Right renal cortex interstitium (tissue), 3 donors: ENCODE results near the gene MYBPC1. TPM values are rescaled to one million over a fixed set of nuclear protein-coding genes. Genes with fewer than 3 reads are reported as not detected.
"Not testable (repeated sequence)": the region's sequence is repeated elsewhere in the genome, so short reads cannot be mapped to it uniquely, and the experiment has no call there.

ENCODE experiments used
- DNase-seq, 3 donors: peaks; one replicate each; pipeline ENCODE4 v3.0.0-alpha.2; 2013; ENCODE audit warnings: low read depth in 3 of 3, low spot score in 2 of 3
- polyA plus RNA-seq, 3 donors: library from polyadenylated mRNA; unstranded; fragments of 120-200 nt; gene quantifications; one replicate each; pipeline ENCODE4 v1.2.1, GENCODE V29; 2013; ENCODE audit not compliant: insufficient read length in 3 of 3

MYBPC1 gene
- polyA plus RNA-seq, 3 donors, result not detected

DNA sequence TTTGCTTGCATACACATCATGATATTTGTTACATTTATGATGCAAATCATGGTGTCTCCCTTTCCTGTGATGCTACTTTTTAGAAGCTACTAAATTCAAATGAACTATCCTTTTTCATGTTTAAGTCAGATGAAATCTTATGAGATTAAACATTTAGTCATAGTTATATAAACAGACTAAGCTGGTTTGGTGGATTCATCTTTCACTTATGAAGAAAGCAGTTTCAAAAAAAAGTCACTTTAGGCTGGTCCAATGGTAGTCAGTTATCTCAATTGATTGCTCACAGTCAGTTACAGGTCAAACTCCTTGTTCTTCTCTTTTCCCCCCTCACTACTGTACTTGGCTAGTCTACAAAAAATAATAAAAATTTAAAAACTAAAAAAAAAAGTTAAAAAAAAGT lies 124.8 kb downstream of the MYBPC1 start:
- DNase-seq, result no peak

DNA sequence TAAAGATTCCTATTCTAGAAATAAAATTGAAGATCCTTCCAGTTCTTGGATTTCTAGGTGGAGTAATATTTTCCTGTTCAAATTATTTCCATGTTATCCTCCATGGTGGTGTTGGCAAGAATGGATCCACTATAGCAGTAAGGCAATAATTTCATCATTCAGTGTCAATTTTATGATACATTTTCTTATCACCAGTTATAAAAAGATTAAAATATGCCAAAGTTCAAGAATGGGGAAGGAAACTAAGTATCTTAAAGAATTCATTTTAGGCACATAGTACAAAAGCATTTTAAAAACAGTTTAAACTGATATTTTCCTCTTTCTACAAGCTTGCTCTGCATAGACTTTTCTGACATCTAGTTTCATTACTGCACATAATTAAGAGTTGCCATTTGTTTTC lies 125.3 kb downstream of the MYBPC1 start:
- no peak for DNase-seq

- no peak for DNase-seq
Observed at GRCh38 chr12:101722392-101722791, 127.6 kb downstream of the MYBPC1 start.

GRCh38 chr12:101727098-101727497 lies 132.3 kb downstream of the MYBPC1 start:
- no peak for DNase-seq

DNA sequence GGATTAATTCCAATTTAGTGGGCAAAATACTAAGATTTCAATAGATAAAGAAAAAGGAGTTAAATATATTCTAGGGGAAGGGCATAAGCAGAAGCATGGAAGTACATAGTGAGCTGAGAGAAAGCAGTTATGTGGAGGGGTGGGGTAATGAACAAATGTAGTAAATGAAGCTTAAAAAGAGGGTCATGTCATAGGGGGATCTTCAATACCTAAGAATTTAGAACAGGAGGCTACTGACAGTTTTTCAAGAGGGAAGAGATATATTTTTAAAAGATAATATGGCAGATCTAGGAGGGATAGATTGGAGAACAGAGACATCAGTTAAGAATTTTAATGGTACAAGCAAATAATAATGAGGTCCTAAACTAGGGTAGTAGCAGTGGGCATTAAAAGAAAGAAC lies 135.1 kb downstream of the MYBPC1 start:
- DNase-seq, result no peak

- DNase-seq, result no peak
Observed at GRCh38 chr12:101732318-101732717, 137.5 kb downstream of the MYBPC1 start.

DNA sequence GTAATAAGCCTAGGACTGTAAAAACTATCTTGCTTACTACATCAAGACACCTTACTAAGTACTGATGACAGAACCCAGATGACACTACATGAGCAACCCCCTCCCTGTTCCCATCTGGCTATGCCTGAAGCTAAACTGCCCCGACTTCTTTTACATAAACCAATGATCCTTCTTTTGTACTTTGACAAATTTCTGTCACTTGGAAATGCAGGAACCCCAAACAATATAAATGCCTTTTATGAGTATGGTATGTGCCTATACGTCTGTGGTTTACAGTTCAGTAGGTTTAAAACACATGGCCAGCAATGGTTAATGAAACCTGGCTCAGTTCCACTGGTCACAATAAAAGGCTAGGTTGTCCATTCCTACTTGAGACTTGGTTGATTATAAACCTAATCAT lies 138.4 kb downstream of the MYBPC1 start:
- no peak for DNase-seq

DNA sequence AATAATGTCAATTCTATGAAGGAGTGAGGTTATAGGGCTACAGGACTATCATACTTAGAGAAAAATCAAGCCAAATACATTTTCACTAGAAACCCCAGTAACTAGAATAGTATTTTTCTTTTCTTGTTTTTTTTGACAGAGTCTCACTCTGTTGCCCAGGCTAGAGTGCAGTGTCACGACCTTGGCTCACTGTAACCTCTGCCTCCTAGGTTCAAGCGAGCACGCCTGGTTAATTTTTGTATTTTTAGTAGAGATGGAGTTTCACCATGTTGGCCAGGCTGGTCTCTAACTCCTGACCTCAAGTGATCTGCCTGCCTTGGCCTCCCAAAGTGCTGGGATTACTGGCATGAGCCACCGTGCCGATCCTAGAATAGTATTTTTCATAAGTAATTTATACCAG lies 139.7 kb downstream of the MYBPC1 start:
- not testable (repeated sequence) for DNase-seq

Other genes with a start within 250 kb of the MYBPC1 start
- 100 to 1,000 TPM; 155 to 171 (median 157) TPM for gene ARL1, start 187.2 kb upstream of the MYBPC1 start, polyA plus RNA-seq
- gene SPIC, start 119.6 kb upstream of the MYBPC1 start, polyA plus RNA-seq, result not detected
- gene CHPT1, start 102.7 kb downstream of the MYBPC1 start, polyA plus RNA-seq, result 10 to 100 TPM; 40.2 to 46.6 (median 41.8) TPM
- 1 to 10 TPM in 1 of 3 donors, under 1 TPM in 2; 0.64 to 2.5 (median 0.85) TPM for gene SYCP3, start 144.5 kb downstream of the MYBPC1 start, polyA plus RNA-seq
- gene GNPTAB, start 236.0 kb downstream of the MYBPC1 start, polyA plus RNA-seq, result 10 to 100 TPM; 34.5 to 39.5 (median 35.2) TPM